GM19240 (cell line): ENCODE data around the gene CNTN4.
"Not testable (repeated sequence)": the region's sequence is repeated elsewhere in the genome, so short reads cannot be mapped to it uniquely, and the experiment has no call there.

Source experiments
- DNase-seq: peaks from one replicate; pipeline ENCODE4 v3.0.0; 2011; ENCODE audit warnings: low spot score; ENCODE audit not compliant: insufficient read length

The CNTN4 gene

DNA sequence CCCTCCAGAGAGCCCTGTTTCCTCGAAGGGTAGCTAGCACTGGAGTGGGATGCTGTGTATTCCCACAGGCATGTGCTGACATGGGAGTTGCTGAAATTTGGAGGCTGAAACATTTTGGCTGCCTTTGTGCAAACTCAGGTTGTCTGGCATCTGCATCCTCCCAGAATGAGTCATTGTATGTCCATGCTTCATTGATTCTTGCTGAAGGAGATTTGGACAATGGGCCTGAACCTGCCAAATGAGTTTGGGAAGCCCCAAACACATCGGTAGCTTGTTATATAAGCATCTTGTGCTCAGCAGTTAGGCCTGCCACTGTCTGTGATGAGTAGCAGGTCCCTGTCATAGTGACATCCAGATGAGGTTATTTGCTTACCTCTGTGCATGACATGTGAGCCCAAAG is 851.5 kb downstream of the CNTN4 start:
- no peak for DNase-seq

DNA sequence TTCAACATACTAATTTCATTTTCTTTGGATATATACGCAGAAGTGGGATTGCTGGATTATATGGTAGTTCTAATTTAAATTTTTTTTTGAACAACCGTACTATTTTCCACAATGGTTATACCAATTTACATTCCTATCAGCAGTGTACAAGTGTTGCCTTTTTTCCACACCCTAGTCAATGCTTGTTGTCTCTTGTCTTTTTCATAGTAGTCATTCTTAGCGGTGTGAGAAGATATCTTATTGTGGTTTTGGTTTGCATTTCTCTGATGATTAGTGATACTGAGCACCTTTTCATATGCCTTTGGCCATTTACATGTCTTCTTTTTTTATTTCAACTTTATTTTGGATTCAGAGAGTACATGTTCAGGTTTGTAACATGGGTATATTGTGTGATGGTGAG is 858.4 kb downstream of the CNTN4 start:
- DNase-seq: no peak

DNA sequence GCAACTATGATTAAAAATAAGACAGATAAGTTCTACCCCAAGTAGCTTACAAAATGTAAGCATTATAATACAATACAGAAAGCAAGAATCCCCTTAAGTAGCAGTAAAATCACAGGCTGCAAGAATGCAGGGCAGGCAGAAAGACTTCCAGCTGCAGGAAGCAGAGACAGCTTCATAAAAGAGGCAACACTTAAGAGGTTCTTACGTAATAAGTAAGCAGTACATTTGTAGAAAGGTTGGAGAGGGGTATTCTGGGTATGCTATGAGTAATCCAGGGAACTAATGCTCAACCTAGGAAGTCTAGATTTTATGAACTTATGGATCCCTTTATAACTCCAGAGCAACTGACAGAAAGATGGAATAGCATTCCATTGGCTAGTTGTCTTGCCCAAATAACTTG is 859.9 kb downstream of the CNTN4 start:
- DNase-seq: no peak

DNA sequence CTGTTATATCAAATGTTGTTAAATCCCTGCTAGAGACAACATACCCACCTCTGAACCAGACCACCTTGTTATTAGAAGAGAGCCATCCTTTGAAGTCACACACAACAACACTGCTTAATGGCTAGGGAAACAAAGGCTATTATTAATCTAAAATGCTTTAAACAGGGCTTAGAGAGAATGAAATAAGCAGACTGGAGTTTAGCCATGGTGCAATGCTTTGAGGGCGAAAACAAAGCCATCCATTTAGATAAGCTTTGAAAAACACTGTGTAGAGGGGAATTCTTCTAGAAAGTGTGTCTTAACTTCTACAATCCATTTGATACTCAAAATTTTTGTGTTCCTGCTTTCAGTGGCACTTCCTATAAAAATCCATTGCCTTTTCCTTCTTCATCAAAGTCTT is 862.9 kb downstream of the CNTN4 start:
- DNase-seq: no peak

DNA sequence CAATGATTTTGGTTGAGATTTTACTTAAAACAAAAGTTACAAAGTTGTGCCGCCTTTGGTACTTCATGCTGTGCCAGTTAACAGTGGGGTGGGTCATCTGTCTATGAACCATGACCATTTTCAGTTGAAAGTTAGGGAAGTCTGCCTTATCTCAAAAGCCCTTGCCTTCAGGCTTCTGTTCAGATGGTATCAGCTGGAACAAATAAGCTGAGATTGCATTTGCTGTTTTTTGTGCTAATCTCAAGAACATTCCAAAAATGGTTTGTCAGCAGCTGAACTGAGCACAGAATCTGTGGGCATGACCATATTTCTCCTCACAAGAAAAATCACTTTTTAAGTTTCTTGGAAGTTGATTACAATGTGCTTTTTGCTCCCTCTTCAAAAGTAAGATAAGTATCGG is 869.2 kb downstream of the CNTN4 start:
- DNase-seq: no peak

DNA sequence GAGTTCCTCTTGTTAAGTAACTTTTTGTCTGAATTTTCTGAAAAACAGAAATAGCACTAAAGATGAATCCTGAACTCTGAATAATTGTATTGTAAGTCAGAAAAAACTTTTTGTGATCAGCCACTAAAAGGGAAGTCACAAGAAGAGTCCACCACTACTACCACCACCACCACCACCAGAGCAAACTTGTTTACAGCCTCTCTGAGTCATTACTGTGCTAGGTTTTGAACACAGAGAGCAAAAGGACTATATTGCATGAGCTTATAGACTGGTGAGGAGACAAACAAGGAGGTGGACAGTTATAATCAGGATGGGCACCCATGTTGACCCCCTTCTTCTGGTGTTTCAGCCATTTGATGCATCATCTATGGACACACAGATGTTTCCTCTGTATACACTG is 869.8 kb downstream of the CNTN4 start:
- no peak for DNase-seq

DNA sequence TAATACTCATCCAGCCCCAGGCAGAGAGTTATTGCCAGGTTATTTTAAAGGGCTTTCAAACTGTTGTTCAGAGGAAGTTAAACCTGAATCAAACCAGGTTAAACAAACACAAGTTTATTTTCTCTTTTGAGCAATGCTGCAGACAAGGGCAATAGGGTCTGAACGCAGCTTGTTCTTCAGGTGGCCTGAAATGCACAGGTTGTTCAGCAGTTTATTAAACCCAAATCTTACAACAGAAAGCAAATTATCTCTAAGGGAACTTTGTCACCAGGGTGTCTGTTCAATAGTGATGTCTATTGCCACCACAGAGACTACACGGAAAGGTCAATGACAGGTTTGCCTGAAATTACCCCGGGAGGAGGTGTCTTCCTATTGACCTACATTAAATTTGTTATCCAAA is 877.5 kb downstream of the CNTN4 start:
- DNase-seq: no peak

DNA sequence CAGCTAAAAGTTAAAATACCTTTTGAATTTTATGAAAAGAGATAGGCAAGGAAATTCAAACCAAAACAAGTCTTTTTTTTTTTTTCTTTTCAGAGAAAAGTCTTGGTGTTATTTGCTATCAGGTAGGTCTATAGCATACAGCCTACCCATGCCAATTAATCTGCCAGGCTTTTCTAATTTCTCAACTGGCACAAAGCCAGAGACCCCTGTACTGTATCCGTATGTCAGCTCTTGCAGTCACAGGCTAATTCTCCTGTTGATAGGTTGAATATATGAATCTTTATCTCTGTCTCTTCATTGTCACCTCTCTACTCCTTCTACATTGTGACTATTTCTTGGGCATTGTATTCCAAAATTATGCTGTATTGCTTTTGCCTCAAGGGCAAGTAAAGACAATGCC is 878.1 kb downstream of the CNTN4 start:
- no peak for DNase-seq

DNA sequence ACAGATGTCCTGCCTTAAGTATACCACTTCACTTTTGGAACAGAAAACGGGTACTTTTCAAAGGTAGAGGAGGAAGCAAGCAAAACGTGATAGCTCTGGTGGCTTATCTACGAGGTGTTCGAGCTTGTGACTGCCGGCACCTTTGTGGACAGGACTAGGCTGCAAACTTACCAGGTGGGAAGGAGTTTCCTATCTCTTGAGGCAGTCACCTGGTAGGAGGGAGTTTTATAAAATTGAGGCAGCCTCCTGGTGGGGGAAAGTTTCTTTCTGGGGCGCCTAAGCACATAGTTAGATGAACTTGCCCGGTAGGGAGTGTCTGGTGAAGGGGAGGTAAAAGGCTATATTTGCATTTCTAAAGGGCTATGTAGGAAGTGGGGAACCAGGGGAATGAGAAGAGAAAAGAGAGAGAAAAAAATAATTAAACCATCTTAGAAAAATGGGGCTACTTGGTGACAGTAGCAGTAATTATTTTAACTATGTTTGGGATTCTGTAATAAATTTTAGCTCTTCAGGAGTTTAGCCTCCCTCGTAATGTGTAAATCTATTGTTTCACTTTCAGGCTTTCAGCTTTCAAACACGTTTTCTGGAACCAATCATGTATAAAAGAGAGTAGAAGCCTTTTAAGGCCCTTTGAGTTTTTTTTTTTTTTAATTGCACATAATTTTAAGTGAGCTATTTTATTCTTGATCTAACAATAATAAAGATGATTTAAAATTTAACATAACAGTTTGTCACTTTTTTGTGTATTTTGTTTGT is 880.5 kb downstream of the CNTN4 start:
- no peak for DNase-seq

DNA sequence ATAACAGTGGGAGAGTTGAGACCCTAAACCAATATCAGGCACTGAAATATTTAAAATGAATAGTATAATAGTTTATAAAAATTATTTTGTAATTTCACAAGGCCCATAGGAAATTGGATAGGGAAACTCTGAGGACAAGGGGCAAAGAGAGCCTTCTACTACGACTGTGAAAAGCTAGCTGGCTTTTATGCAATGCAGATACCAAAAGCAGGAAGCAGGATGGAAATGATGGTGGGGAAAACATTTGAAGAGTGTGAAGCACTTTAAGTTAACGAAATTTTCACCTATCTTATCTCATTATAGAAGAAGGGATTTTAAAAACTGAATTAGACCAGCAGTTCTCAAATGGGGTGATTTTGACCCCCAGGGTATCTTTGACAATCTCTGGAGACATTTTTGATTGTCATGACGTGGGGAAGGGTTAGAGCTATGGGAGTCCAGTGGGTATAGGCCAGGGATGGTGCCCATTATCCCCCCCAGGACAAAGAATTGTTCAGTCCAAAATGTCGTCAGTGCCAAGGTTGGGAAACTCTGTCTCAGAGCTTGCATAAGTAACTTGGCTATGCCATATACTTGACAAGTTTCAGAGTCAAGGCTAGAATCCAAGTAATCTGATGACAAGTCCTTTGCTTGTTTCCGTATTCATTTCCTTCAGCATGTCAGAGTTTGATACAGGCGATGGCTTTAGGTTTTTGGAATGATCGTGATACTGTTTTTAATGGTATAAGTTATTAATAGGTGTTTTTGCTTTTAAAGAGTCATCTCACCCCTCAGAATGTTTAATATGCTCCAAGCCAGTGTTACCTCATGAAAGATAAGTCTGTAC is 885.6 kb downstream of the CNTN4 start:
- DNase-seq: no peak

DNA sequence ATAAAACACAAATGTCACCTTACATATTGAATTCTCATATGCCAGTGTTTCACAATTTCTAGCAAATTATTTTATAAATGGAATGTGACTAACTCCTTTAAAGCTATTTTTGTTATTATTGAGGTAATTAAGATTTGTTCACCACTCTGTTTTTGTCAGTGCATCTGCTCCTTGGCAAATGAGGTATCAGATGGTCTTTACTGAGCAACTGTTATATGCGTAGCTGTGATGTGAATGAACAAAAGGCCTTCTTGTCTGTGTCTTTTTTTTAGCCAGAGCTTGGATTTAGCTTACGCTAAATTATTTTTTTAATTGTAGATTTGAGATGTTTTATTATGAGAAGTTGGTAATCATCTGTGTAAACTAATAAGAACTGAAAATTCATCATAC is 886.2 kb downstream of the CNTN4 start:
- DNase-seq: no peak

DNA sequence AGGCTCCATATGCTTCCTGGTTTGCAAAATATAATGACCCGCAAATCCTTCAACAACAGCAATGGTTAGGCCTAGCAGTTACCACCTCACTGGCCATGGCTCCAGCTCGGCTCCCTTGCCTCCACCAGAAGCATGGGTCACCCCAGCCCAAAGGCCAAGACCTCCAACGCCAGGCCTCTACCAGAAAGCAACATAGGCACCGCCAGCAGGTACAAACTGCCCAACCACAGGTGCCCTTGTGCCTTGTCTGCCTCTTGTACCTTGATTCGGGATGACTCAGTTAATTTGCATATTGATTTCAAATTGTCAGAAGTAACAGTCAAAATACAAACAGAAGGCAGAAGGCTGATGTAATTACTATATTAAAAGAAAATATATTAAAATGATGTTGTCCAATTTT is 886.8 kb downstream of the CNTN4 start:
- no peak for DNase-seq

DNA sequence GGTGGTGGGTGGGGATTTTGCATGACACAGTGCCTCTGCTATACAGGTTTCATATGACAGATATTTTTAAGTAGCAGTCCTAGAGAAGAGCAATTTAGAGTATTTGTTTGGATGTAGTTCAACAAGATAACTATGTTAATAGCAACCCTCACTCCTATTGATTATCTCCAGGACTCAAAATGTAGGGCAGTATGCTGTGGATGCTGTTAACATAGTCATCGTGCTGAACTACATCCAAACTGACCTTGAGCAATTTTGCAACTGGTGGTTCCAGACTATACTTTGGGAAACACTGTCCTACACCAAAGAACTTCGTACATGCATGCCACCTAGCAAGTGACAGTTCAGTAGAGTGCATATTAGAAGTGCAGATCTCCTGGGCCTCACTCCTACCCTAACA is 893.9 kb downstream of the CNTN4 start:
- DNase-seq: no peak

DNA sequence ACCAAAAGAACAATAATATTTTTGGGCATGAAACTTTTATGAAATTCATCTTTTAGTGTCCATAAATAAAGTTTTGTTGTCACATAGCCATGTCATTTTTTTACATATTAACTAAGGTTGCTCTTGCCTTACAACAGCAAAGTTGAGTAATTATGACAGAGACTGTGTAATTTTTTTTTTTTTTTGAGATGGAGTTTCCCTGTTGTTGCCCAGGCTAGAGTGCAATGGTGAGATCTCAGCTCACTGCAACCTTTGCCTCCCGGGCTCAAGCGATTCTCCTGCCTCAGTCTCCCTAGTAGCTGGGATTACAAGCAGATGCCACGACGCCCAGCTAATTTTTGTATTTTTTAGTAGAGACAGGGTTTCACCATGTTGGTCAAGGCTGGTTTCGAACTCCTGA is 894.5 kb downstream of the CNTN4 start:
- DNase-seq: not testable (repeated sequence)

DNA sequence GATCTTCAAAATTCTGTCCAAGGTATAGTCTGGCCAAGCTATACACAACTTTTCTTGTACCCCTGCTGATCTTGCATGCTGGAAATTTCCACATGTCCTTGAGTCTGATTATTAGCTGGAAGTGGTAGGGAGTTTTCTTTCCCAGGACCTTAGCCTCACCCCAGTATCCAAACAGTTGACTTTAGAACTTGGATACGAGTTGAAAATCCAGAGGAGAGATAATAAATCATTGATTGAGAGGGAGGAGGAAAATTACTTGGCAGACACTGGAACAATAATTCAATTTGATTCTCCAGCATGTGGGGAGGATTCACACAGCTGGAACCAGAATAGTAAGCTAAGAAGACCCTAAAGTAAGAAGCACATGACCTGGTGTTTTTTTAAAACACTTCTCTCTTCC is 895.1 kb downstream of the CNTN4 start:
- no peak for DNase-seq

DNA sequence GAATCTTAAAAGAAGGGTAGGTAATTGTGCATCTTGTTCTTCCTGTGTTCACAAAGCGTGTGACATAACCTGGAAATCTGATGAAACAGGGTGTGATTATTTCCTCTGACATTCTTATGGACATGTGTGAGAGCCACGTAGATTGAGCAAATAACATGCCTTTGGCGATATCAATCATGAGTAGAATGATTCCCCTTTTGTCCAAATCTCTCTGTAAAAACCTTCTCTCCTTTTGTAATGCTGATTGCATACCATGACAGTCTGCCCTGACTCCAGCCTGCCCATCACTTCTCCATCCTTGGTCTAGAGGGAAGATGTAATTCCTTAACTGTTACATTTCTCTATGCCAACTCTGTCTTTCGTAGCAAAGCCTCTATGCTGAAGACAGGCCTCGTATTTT is 896.5 kb downstream of the CNTN4 start:
- DNase-seq: no peak

DNA sequence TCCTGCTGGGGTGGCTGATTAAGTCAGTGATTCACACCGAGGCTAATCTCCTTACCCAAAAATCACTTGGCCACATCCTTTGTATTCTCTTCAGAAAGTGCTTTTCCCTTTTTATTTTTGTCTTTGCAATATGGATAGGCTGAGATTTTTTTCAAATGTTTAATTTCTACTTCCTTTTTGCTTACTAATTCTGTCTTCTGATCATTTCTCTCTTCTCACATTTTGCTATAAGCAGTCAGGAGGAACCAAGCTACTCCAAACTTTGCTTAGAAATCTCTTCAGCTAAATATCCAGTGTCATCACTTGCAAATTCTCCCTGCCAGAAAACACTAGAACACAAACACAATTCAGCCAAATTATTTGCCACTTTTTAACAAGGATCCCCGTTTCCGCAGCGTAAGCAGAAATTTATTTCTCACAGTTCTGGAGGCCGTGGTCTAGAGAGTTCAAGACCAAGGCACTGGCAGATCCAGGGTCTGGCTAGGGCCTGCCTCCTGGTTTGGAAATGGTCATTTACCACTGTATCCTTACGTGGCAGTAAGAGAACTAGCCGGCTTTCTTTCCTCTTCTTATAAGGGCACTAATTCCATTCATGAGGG is 906.6 kb downstream of the CNTN4 start:
- no peak for DNase-seq

DNA sequence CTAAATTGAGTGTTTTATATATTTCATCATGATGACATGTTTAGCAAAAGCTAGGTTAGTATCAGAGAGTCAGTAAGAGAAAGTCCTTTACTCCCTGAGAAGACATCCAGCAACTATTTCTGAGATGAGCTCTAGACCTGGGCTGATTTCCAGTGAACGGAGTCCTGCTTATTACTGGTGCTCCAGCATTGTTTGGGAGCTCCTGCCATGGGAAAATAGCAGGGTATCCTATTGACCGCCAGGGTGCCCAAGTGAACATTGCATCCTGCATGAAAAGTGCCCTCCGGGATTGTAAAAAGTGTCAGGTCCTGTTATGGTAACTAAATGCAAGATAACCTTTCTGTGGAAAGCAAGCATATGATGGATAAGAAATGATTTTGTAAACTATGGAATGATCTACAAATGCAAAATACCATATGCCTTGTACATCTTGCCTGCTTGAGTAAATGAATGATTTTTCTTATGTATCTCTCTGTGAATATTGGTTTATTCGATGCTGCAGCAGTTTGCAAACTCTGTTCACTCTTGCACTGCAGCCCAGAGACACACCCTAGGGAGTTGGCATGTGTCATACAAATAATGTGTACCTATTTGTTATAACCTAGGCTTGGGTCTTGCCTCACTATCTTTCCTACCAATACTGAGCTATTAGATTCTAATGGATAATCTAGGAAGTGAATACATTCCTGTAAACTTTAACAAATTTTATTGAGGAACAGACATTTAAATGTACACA is 914.8 kb downstream of the CNTN4 start:
- no peak for DNase-seq

DNA sequence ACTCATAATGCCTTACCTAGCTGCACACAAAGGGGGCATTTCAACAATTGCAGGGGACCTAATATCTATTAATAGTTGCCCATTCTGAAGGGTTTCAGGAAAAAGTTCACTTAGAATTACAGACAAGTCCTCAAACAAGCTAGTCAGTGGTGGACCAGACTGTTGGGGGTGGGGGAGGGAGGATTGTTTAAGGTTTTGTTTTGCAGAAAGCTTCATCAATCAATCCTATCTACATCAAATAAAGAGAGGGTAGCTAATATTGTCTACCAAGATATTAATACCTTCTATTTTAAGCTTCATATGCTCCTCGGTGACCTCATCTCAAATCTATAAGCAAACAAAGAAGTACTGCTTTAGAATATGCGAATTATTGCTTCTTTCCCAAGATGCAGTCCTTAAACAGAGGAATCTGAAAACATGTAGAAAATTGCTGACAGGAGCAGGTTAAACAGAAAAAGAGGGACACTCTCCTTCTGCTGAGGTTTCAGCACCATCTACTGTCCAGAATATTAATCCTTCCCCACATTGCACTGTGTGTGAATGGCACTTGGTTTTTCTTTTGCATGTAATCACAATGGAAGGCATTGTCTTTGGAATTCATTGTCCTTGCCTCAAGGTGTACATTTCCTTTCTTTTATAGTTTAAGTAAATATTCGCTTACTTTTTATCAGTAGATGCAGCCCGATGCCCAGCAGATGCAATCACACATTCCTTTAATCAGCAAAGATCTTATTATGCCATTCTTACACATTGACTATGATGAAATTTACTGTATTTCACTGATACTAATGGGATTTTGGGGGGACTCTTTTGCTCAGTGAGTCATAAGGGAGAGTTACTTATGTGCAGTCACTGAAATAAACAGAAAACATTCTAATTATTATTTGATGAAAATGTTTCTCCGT is 916.8 kb downstream of the CNTN4 start:
- DNase-seq: peak; percentile 8

DNA sequence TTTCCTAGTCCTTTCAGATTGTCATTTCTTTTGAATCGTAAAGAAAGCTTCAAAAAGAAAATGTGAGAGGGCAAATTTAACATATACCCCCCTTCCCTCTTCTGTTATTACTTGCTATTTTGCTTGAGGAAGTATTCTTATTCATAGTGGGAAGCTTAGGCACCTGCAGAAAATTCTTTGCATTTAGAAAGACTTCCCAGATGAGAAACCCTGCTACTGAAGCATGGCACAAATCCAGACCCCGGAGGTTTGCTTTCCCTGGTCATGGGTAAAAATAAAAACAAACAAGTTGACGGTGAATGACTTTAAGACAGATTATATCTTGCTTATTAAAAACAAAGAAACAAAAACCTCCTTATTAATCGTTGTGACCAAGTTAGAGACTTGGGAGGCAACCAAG is 917.6 kb downstream of the CNTN4 start:
- no peak for DNase-seq

DNA sequence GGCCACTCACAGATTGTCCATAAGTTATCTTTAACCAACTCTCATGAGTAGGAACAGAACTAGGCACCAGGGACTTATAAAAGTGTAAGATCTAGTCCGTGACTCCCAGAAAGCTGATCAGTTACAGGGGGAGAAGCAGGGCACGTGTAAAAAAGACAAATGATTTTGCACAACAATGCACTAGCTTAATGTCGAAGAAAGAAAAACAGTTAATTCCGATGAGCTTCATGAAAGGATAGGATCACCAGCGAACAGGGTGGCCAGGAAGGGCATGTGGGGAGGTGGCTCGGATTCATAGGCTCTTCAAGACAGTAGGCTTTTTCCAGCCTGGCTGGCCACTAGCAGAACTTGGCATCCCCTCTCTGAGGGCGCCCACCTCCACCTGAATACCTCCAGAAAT is 921.5 kb downstream of the CNTN4 start:
- no peak for DNase-seq
